ENCODE data around the gene CYP2D6.

DNA sequence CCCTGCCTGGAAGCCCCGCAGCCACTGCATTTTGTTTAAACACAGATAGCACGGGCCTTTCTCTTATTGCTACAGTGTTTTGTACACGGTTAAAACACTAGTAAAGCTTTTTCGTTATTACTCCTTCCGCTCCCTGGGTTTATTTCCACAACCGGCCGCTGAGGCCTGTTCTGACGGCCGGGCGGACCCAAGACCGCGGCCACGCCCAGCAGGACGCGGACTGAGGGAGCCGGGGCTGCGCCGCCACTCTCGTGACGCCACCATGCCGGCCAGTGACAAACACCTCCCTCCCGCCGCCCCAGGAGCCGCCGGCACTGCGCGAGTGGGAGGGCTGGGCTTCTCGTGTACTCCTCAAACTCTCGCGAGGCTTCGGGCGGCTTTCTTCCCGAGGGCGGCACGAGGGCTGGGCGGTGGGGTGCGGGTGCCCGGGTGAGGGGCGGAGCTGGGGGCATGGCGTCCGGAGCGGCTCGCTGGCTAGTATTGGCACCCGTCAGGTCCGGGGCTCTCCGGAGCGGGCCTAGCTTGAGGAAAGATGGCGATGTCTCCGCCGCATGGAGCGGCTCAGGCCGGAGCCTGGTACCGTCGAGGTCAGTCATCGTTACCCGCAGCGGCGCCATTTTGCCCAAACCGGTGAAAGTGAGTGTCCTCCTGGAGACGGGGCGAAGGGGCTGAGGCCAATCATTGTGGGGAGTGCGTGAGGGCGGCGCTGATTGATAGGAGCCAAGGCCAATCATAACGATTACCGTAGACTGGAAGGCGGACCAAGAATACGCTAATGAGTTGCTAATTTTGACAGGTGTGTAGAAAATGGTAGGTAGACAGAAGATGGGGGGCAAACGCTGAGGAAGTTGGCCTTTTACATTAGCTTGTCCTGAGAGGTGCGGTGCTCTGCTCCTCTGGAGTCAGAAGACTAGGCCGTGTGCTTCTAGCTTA lies 51.0 kb downstream of the CYP2D6 start, which contains the start of gene SMDT1:
- TF ChIP-seq, protein P1, sequence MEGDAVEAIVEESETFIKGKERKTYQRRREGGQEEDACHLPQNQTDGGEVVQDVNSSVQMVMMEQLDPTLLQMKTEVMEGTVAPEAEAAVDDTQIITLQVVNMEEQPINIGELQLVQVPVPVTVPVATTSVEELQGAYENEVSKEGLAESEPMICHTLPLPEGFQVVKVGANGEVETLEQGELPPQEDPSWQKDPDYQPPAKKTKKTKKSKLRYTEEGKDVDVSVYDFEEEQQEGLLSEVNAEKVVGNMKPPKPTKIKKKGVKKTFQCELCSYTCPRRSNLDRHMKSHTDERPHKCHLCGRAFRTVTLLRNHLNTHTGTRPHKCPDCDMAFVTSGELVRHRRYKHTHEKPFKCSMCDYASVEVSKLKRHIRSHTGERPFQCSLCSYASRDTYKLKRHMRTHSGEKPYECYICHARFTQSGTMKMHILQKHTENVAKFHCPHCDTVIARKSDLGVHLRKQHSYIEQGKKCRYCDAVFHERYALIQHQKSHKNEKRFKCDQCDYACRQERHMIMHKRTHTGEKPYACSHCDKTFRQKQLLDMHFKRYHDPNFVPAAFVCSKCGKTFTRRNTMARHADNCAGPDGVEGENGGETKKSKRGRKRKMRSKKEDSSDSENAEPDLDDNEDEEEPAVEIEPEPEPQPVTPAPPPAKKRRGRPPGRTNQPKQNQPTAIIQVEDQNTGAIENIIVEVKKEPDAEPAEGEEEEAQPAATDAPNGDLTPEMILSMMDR (IDR thresholded peaks at IDR 0.05; ENCODE audit: insufficient read depth, low read depth, low read length) = no peak
- TF ChIP-seq EZH2 (IDR thresholded peaks at IDR 0.05; ENCODE audit: insufficient read depth, low read length) = no peak

Measured in astrocyte (in vitro differentiated cells and primary cell).